Caco-2 (cell line): ENCODE data around the gene NEDD4L. TPM values are rescaled to one million over a fixed set of nuclear protein-coding genes. Genes with fewer than 3 reads are reported as not detected.
A peak's percentile ranks its signal among the peaks of the same experiment; 100 is the strongest.

ENCODE experiments used
- BruUV-seq: library from RNA; stranded (reverse); fragments of 400-500 nt; replicated peaks from 2 replicates; lab custom pipeline; 2021; lab: Mats Ljungman, UMichigan
- CTCF ChIA-PET: fragments of 300-600 bp; sonication (Branson Sonifier 250); formaldehyde crosslinking; loops from one replicate; lab custom pipeline; 2022; ENCODE audit warnings: antibody characterized with exemption; lab: Charles Lee
- POLR2A ChIA-PET: fragments of 300-600 bp; sonication (Branson Sonifier 250); formaldehyde crosslinking; loops from one replicate; lab custom pipeline; 2022; ENCODE audit warnings: antibody characterized with exemption; lab: Charles Lee
- DNase-seq, 2 experiments: peaks; one replicate each; pipeline versions ENCODE4 v3.0.0 to v3.0.0-alpha.2; 2020 to 2022
- H3K27me3 ChIP-seq: replicated peaks from 2 replicates; pipeline ENCODE4 v1.6.0; 2011; ENCODE audit warnings: low read length; ENCODE audit not compliant: control insufficient read depth, insufficient read depth
- H3K36me3 ChIP-seq: 2 replicates; pipeline ENCODE4 v1.5.1; 2011; ENCODE audit warnings: low read length; ENCODE audit not compliant: control insufficient read depth, insufficient read depth
- H3K4me1 ChIP-seq: fragments of 250-450 bp; sonication (Bioruptor Pico); 2 replicates; pipeline ENCODE4 v1.5.1; 2020; ENCODE audit warnings: mild to moderate bottlenecking
- H3K4me3 ChIP-seq: 2 replicates; pipeline ENCODE4 v1.5.1; 2011; ENCODE audit warnings: low read depth, mild to moderate bottlenecking, control low read depth, low read length
- H3K9me3 ChIP-seq: fragments of 250-450 bp; sonication (Bioruptor Pico); 2 replicates; pipeline ENCODE4 v1.5.1; 2020; ENCODE audit warnings: mild to moderate bottlenecking, moderate library complexity
- H3K27ac Mint-ChIP-seq: one replicate; pipeline ENCODE4 v1.8.0; 2022; ENCODE audit warnings: mixed read lengths; ENCODE audit not compliant: unreplicated experiment
- H3K27me3 Mint-ChIP-seq: one replicate; pipeline ENCODE4 v1.8.0; 2022; ENCODE audit warnings: mixed read lengths; ENCODE audit not compliant: insufficient read depth, unreplicated experiment
- H3K36me3 Mint-ChIP-seq: one replicate; pipeline ENCODE4 v1.8.0; 2022; ENCODE audit warnings: mild to moderate bottlenecking, mixed read lengths; ENCODE audit not compliant: insufficient read depth, unreplicated experiment
- H3K4me1 Mint-ChIP-seq: one replicate; pipeline ENCODE4 v1.8.0; 2022; ENCODE audit warnings: low read depth, mixed read lengths; ENCODE audit not compliant: unreplicated experiment
- H3K4me3 Mint-ChIP-seq: one replicate; pipeline ENCODE4 v1.8.0; 2022; ENCODE audit warnings: mild to moderate bottlenecking, moderate library complexity, mixed read lengths; ENCODE audit not compliant: unreplicated experiment
- H3K9me3 Mint-ChIP-seq: one replicate; pipeline ENCODE4 v1.8.0; 2022; ENCODE audit warnings: mixed read lengths; ENCODE audit not compliant: unreplicated experiment
- intact Hi-C: fragments of 100-400 bp; cut with micrococcal nuclease; formaldehyde crosslinking; loops from one replicate; pipeline ENCODE4 v1.10.0; 2022; ENCODE audit not compliant: unreplicated experiment
- total RNA-seq: library from RNA; stranded (reverse); gene quantifications from 2 replicates; pipeline ENCODE4 v1.2.3, GENCODE V29; 2022
- TF ChIP-seq, protein P1 (sequence below), 2 experiments: fragments of 200-600 bp in 1 of 2; IDR thresholded peaks; 1 replicate in 1 of 2; 2 replicates in 1 of 2; pipeline versions ENCODE4 v1.5.1 to v1.8.0; 2011 to 2022; ENCODE audit warnings: antibody characterized with exemption in 1 of 2, control low read depth in 1 of 2, inconsistent platforms in 1 of 2, low read depth in 1 of 2, low read length in 1 of 2, mild to moderate bottlenecking in 1 of 2, moderate library complexity in 1 of 2; ENCODE audit not compliant: insufficient read depth in 1 of 2, severe bottlenecking in 1 of 2, unreplicated experiment in 1 of 2

Gene NEDD4L
- total RNA-seq, 1 experiment from 2014 or later, result 85.4 TPM

DNA sequence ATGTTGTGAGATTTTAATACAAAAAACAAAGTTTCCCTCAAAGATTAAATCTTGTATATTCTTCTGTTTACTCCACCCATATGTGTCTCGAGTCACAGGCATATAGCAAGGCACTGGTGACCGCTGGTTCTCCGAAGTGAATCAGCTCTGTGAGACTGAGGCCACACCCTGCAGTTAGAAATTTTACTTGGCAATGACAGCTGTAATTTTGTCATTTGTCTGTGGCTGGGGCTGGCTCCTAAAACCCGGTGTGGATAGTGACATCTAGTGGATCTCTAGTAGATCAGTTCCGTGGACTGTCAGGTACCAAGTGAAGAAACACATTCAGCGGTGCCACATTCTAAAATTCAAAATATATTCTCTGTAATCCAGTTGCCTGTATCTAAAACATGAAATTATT lies 278.0 kb downstream of the NEDD4L start:
- no peaks in the 10 kb centered on the region for H3K9me3 Mint-ChIP-seq
- BruUV-seq, result no TSS peak
- no peaks in the 10 kb centered on the region for H3K4me1 Mint-ChIP-seq
- peak; percentile 49 to 54 for DNase-seq
- no peaks in the 10 kb centered on the region for H3K9me3 ChIP-seq
- H3K4me3 Mint-ChIP-seq, result no peak overlapping the region
- H3K27ac Mint-ChIP-seq, result no peak overlapping the region
- no peaks in the 10 kb centered on the region for H3K27me3 ChIP-seq
- intact Hi-C loops, result loop anchor here (1.0 kb wide), 2 partner anchors 90 to 128 kb away; no protein-coding TSS in a partner anchor
- H3K4me3 ChIP-seq, result no peak overlapping the region
- TF ChIP-seq, protein P1, sequence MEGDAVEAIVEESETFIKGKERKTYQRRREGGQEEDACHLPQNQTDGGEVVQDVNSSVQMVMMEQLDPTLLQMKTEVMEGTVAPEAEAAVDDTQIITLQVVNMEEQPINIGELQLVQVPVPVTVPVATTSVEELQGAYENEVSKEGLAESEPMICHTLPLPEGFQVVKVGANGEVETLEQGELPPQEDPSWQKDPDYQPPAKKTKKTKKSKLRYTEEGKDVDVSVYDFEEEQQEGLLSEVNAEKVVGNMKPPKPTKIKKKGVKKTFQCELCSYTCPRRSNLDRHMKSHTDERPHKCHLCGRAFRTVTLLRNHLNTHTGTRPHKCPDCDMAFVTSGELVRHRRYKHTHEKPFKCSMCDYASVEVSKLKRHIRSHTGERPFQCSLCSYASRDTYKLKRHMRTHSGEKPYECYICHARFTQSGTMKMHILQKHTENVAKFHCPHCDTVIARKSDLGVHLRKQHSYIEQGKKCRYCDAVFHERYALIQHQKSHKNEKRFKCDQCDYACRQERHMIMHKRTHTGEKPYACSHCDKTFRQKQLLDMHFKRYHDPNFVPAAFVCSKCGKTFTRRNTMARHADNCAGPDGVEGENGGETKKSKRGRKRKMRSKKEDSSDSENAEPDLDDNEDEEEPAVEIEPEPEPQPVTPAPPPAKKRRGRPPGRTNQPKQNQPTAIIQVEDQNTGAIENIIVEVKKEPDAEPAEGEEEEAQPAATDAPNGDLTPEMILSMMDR (IDR thresholded peaks at IDR 0.05; ENCODE audit: insufficient read depth in 1 of 2, low read depth in 1 of 2, low read length in 1 of 2, severe bottlenecking in 1 of 2, unreplicated experiment in 1 of 2), result peak in 1 of 2 experiments; percentile 47
- no peaks in the 10 kb centered on the region for H3K36me3 ChIP-seq
- ChIA-PET POLR2A (interaction anchor here (0.6 kb wide), 1 partner anchor 528 kb away, joined by 4 read pairs; no protein-coding TSS in a partner anchor), CTCF (interaction anchor here (0.6 to 1.0 kb wide), 5 partner anchors 36 to 145 kb away, joined by 3 to 6 read pairs (median 3); no protein-coding TSS in a partner anchor)
- 0 out of 2 replicates have a peak, but pooled peaks cover 4% of the 10 kb centered on the region for H3K4me1 ChIP-seq
- H3K27me3 Mint-ChIP-seq, result no peaks in the 10 kb centered on the region
- H3K36me3 Mint-ChIP-seq, result peaks cover 14% of the 10 kb centered on the region

DNA sequence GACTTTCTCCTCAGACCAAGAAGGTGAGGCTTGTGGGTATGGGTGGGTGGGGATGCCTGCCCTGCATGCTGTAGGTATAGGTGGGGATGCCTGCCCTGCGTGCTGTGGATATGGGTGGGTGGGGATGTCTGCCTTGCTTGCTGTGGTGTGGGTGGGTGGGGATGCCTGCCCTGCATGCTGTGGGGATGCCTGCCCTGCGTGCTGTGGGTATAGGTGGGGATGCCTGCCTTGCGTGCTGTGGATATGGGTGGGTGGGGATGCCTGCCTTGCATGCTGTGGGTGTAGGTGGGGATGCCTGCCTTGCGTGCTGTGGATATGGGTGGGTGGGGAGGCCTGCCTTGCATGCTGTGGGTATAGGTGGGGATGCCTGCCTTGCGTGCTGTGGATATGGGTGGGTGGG lies 278.4 kb downstream of the NEDD4L start:
- ChIA-PET POLR2A (interaction anchor here (0.6 kb wide), 1 partner anchor 528 kb away, joined by 4 read pairs; no protein-coding TSS in a partner anchor), CTCF (interaction anchor here (1.0 kb wide), 1 partner anchor 128 kb away, joined by 6 read pairs; no protein-coding TSS in a partner anchor)
- DNase-seq, result no peak
- no peak overlapping the region for H3K4me3 Mint-ChIP-seq
- no peaks in the 10 kb centered on the region for H3K4me1 Mint-ChIP-seq
- Histone ChIP-seq H3K4me1 (0 out of 2 replicates have a peak, but pooled peaks cover 4% of the 10 kb centered on the region), H3K36me3 (no peaks in the 10 kb centered on the region), H3K4me3 (no peak overlapping the region), H3K27me3 (no peaks in the 10 kb centered on the region), H3K9me3 (no peaks in the 10 kb centered on the region)
- TF ChIP-seq, protein P1 (IDR thresholded peaks at IDR 0.05; ENCODE audit: insufficient read depth in 1 of 2, low read depth in 1 of 2, low read length in 1 of 2, severe bottlenecking in 1 of 2, unreplicated experiment in 1 of 2), result no peak
- H3K27me3 Mint-ChIP-seq, result no peaks in the 10 kb centered on the region
- peaks cover 16% of the 10 kb centered on the region for H3K36me3 Mint-ChIP-seq
- intact Hi-C loops, result loop anchor here (1.0 kb wide), 2 partner anchors 90 to 128 kb away; no protein-coding TSS in a partner anchor
- no peak overlapping the region for H3K27ac Mint-ChIP-seq
- no peaks in the 10 kb centered on the region for H3K9me3 Mint-ChIP-seq
- no TSS peak for BruUV-seq

DNA sequence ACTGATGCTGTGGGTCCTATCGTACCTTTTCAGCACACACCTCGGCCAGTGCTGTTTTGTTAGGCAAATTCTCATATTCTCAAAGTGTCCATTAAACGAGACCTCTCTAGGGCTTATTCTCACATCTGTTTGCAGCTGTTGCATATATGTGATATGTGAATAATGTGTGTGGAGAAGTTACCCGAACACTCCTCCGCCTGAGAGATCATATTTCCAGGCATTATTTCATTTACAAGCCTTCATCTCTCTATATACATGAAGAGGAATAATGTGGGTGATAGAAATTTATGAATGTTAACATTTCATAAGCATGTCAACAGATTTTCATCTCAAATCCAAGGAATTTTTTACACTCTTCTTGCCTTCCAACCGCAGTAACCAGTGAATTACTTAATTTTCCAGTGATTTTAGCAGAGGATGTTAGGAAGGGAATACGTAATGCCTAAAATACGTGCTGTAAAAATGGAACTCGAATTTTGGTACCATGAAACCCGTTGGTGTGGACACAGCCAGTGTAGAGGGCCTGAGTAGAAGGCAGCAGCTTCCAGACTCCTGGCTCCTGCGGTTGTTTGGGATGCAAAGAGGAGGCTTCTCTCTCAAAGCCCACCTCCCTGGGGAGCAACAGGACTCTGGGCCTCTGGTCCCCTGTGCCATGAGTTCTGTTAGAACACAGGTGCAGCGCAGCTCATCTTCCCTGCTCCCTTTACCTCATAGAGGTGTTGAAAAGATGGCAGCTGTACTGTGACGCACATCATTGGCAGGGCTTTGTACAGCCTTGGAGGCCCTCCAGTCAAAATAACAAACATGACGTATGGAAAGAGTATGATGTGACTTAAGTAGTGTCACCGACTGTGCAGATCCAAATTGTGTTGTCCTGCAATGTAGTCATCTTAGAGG lies 280.1 kb downstream of the NEDD4L start:
- no peak overlapping the region for H3K4me3 Mint-ChIP-seq
- TF ChIP-seq, protein P1 (IDR thresholded peaks at IDR 0.05; ENCODE audit: insufficient read depth in 1 of 2, low read depth in 1 of 2, low read length in 1 of 2, severe bottlenecking in 1 of 2, unreplicated experiment in 1 of 2), result no peak
- H3K4me3 ChIP-seq, result no peak overlapping the region
- H3K4me1 ChIP-seq, result 0 out of 2 replicates have a peak, but pooled peaks cover 4% of the 10 kb centered on the region
- DNase-seq, result no peak
- no peak overlapping the region for H3K27ac Mint-ChIP-seq
- peaks cover 24% of the 10 kb centered on the region for H3K36me3 Mint-ChIP-seq
- H3K27me3 Mint-ChIP-seq, result no peaks in the 10 kb centered on the region
- H3K36me3 ChIP-seq, result no peaks in the 10 kb centered on the region
- intact Hi-C loops, result no loop called here
- H3K4me1 Mint-ChIP-seq, result no peaks in the 10 kb centered on the region
- H3K27me3 ChIP-seq, result no peaks in the 10 kb centered on the region
- no peaks in the 10 kb centered on the region for H3K9me3 ChIP-seq
- ChIA-PET POLR2A (no interaction called here), CTCF (no interaction called here)
- H3K9me3 Mint-ChIP-seq, result no peaks in the 10 kb centered on the region
- BruUV-seq, result no TSS peak
